HepG2 (cell line): Measurements from ENCODE around the gene IL17RB. TPM values are rescaled to one million over a fixed set of nuclear protein-coding genes. Genes with fewer than 3 reads are reported as not detected.

Source experiments
- FOXK2 ChIP-seq: fragments of 450-650 bp; IDR thresholded peaks from 2 replicates; pipeline ENCODE4 v1.6.1; 2016
- HNRNPL ChIP-seq: fragments of 200-400 bp; formaldehyde crosslinking; IDR thresholded peaks from 2 replicates; pipeline ENCODE4 v1.6.1; 2017; ENCODE audit warnings: mild to moderate bottlenecking, low read depth, low read length
- SIX4 ChIP-seq: sonication (generic); formaldehyde crosslinking; IDR thresholded peaks from 2 replicates; pipeline ENCODE4 v1.4.0; 2020; ENCODE audit warnings: missing genetic modification reagents
- SRSF4 ChIP-seq: fragments of 200-400 bp; formaldehyde crosslinking; IDR thresholded peaks from one replicate; pipeline ENCODE4 v1.6.1; 2018; ENCODE audit warnings: mild to moderate bottlenecking, low read depth, low read length, moderate library complexity; ENCODE audit not compliant: poor library complexity, severe bottlenecking
- TBX3 ChIP-seq: fragments of 450-650 bp; IDR thresholded peaks from 2 replicates; pipeline ENCODE4 v1.6.1; 2017; ENCODE audit warnings: antibody characterized with exemption, mild to moderate bottlenecking, inconsistent platforms, borderline replicate concordance
- ZNF232 ChIP-seq: sonication (generic); formaldehyde crosslinking; IDR thresholded peaks from 2 replicates; pipeline ENCODE4 v1.4.0; 2020; ENCODE audit warnings: missing genetic modification reagents, borderline replicate concordance
- ZNF282 ChIP-seq: fragments of 450-650 bp; IDR thresholded peaks from 2 replicates; pipeline ENCODE4 v1.6.1; 2018; ENCODE audit not compliant: partially characterized antibody
- ZNF33A ChIP-seq: sonication (generic); formaldehyde crosslinking; IDR thresholded peaks from 2 replicates; pipeline ENCODE4 v1.5.1; 2020; ENCODE audit warnings: missing genetic modification reagents, mild to moderate bottlenecking, moderate library complexity, borderline replicate concordance
- ZNF367 ChIP-seq: sonication (generic); formaldehyde crosslinking; IDR thresholded peaks from 2 replicates; pipeline ENCODE4 v1.4.0; 2020; ENCODE audit warnings: missing genetic modification reagents, borderline replicate concordance
- ZNF615 ChIP-seq: sonication (generic); formaldehyde crosslinking; IDR thresholded peaks from 2 replicates; pipeline ENCODE4 v1.5.0; 2020; ENCODE audit warnings: mild to moderate bottlenecking, missing genetic modification reagents, borderline replicate concordance
- ZNF883 ChIP-seq: sonication (generic); formaldehyde crosslinking; IDR thresholded peaks from 2 replicates; pipeline ENCODE4 v1.5.1; 2020; ENCODE audit warnings: mild to moderate bottlenecking, missing genetic modification reagents; ENCODE audit errors: not compliant biosample characterization
- polyA plus RNA-seq, 8 experiments: library from polyadenylated mRNA; depleted of rRNA in 3 of 8; stranded (reverse) in 7 of 8; unstranded in 1 of 8; fragments of >200 nt; fragmentation: Illumina TruSeq in 4 of 8; extraction: Trizol in 4 of 8; gene quantifications; 2 replicates each; pipeline versions ENCODE4 v1.2.1 to v1.2.3, GENCODE V29; 2011 to 2016; ENCODE audit warnings: low read depth in 4 of 8, missing spikeins in 1 of 8, mixed read lengths in 1 of 8; ENCODE audit not compliant: insufficient read depth in 1 of 8
- total RNA-seq, 5 experiments: library from RNA; depleted of rRNA; stranded (reverse); fragments of >200 nt; fragmentation: Illumina TruSeq; extraction: Trizol; gene quantifications; 2 replicates each; pipeline ENCODE4 v1.2.3, GENCODE V29; 2016; ENCODE audit warnings: low read depth in 1 of 5
- TF ChIP-seq, protein P1 (sequence below): sonication (generic); formaldehyde crosslinking; IDR thresholded peaks from 2 replicates; pipeline ENCODE4 v1.8.1; 2023; ENCODE audit warnings: mild to moderate bottlenecking, missing genetic modification reagents
- TF ChIP-seq, protein P2 (sequence below): sonication (generic); formaldehyde crosslinking; IDR thresholded peaks from 2 replicates; pipeline ENCODE4 v1.4.0; 2020; ENCODE audit warnings: mild to moderate bottlenecking, missing genetic modification reagents
- TF ChIP-seq, protein P3 (sequence below): sonication (generic); formaldehyde crosslinking; IDR thresholded peaks from 2 replicates; pipeline ENCODE4 v1.5.0; 2020; ENCODE audit warnings: missing genetic modification reagents, mild to moderate bottlenecking, borderline replicate concordance
- TF ChIP-seq, protein P4 (sequence below): sonication (generic); formaldehyde crosslinking; IDR thresholded peaks from 2 replicates; pipeline ENCODE4 v1.4.0; 2020; ENCODE audit warnings: missing genetic modification reagents
- TF ChIP-seq, protein P5 (sequence below): sonication (generic); formaldehyde crosslinking; IDR thresholded peaks from 2 replicates; pipeline ENCODE4 v1.4.0; 2020; ENCODE audit warnings: missing genetic modification reagents

Gene IL17RB
- total and polyA plus RNA-seq, 2 of the 13 experiments (the other 11 are each of a cell fraction or from before 2014, with no cell fraction given) = 130 to 190 TPM

DNA sequence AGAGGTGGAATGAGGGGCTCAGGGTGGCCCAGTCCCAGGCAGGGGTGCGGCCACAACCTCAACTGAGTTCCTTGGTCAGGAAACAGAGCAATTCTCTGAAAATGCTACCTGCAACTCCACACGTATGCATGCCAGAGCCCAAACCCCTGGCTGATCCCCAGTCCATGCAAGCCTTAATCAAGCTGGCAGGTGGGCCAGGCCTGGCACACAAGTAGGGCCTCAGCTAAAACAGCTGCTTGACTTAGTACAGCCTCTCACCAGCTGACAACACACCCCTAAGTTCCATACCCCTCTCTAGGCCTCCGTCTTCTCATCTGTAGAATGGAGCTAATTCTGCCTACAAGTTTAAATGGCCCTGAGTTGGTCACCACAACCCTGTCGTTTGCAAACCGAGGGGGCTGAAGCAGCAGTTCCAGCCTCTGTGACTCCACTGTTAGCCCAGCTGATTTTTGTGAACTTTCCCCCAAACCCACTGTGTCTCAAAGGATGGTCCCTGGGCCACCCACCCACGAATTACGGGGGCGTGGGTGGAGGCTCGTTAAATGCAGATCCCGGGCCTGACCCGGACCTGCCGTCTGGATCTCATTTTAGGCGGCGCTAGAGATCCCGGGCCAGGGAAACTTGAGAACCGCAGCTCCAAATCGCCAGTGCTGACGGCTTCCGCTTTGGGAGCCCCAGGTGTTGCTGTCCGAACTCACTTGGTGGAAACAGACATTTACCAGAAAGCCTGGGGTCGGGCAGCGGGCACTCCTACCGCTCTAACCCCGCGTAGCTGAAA is 1.1 kb upstream of the IL17RB start (continued):
- TF ChIP-seq, protein P1, sequence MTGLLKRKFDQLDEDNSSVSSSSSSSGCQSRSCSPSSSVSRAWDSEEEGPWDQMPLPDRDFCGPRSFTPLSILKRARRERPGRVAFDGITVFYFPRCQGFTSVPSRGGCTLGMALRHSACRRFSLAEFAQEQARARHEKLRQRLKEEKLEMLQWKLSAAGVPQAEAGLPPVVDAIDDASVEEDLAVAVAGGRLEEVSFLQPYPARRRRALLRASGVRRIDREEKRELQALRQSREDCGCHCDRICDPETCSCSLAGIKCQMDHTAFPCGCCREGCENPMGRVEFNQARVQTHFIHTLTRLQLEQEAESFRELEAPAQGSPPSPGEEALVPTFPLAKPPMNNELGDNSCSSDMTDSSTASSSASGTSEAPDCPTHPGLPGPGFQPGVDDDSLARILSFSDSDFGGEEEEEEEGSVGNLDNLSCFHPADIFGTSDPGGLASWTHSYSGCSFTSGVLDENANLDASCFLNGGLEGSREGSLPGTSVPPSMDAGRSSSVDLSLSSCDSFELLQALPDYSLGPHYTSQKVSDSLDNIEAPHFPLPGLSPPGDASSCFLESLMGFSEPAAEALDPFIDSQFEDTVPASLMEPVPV = no peak
- TF ChIP-seq, protein P2, sequence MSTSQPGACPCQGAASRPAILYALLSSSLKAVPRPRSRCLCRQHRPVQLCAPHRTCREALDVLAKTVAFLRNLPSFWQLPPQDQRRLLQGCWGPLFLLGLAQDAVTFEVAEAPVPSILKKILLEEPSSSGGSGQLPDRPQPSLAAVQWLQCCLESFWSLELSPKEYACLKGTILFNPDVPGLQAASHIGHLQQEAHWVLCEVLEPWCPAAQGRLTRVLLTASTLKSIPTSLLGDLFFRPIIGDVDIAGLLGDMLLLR (CRISPR knock-in tag) = 0 out of 2 replicates have a peak, but pooled peaks have one; percentile 4
- no peak for TF ChIP-seq TBX3
- TF ChIP-seq HNRNPL = 0 out of 2 replicates have a peak, but pooled peaks have one; percentile 9
- TF ChIP-seq, protein P3, sequence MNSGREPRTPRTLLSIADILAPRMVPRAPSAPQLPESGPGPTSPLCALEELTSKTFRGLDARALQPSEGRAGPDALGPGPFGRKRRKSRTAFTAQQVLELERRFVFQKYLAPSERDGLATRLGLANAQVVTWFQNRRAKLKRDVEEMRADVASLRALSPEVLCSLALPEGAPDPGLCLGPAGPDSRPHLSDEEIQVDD (CRISPR knock-in tag) = no peak
- no peak for TF ChIP-seq SRSF4
- no peak for TF ChIP-seq ZNF282
- TF ChIP-seq ZNF33A (CRISPR knock-in tag) = no peak
- TF ChIP-seq ZNF883 (CRISPR knock-in tag) = no peak
- TF ChIP-seq, protein P4, sequence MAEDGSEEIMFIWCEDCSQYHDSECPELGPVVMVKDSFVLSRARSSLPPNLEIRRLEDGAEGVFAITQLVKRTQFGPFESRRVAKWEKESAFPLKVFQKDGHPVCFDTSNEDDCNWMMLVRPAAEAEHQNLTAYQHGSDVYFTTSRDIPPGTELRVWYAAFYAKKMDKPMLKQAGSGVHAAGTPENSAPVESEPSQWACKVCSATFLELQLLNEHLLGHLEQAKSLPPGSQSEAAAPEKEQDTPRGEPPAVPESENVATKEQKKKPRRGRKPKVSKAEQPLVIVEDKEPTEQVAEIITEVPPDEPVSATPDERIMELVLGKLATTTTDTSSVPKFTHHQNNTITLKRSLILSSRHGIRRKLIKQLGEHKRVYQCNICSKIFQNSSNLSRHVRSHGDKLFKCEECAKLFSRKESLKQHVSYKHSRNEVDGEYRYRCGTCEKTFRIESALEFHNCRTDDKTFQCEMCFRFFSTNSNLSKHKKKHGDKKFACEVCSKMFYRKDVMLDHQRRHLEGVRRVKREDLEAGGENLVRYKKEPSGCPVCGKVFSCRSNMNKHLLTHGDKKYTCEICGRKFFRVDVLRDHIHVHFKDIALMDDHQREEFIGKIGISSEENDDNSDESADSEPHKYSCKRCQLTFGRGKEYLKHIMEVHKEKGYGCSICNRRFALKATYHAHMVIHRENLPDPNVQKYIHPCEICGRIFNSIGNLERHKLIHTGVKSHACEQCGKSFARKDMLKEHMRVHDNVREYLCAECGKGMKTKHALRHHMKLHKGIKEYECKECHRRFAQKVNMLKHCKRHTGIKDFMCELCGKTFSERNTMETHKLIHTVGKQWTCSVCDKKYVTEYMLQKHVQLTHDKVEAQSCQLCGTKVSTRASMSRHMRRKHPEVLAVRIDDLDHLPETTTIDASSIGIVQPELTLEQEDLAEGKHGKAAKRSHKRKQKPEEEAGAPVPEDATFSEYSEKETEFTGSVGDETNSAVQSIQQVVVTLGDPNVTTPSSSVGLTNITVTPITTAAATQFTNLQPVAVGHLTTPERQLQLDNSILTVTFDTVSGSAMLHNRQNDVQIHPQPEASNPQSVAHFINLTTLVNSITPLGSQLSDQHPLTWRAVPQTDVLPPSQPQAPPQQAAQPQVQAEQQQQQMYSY (CRISPR knock-in tag) = no peak
- no peak for TF ChIP-seq ZNF367 (CRISPR knock-in tag)
- TF ChIP-seq, protein P5, sequence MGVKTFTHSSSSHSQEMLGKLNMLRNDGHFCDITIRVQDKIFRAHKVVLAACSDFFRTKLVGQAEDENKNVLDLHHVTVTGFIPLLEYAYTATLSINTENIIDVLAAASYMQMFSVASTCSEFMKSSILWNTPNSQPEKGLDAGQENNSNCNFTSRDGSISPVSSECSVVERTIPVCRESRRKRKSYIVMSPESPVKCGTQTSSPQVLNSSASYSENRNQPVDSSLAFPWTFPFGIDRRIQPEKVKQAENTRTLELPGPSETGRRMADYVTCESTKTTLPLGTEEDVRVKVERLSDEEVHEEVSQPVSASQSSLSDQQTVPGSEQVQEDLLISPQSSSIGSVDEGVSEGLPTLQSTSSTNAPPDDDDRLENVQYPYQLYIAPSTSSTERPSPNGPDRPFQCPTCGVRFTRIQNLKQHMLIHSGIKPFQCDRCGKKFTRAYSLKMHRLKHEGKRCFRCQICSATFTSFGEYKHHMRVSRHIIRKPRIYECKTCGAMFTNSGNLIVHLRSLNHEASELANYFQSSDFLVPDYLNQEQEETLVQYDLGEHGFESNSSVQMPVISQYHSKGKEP (CRISPR knock-in tag) = no peak
- TF ChIP-seq FOXK2 = no peak
- no peak; the same call in 1 of the 2 replicates for TF ChIP-seq SIX4 (CRISPR knock-in tag)
- TF ChIP-seq ZNF615 (CRISPR knock-in tag) = 0 out of 2 replicates have a peak, but pooled peaks have one; percentile 53
- TF ChIP-seq ZNF232 (CRISPR knock-in tag) = no peak
